Brain microvascular endothelial cell (primary cell): ENCODE data around the gene LAMTOR5.

ENCODE experiments used
- DNase-seq: peaks from one replicate; pipeline ENCODE4 v3.0.0-alpha.2; 2020
- H3K27ac ChIP-seq: fragments of 250-450 bp; sonication (Bioruptor Pico); 2 replicates; pipeline ENCODE4 v1.5.1; 2020; ENCODE audit warnings: mild to moderate bottlenecking, moderate library complexity
- H3K27me3 ChIP-seq: fragments of 250-450 bp; sonication (Bioruptor Pico); replicated peaks from 2 replicates; pipeline ENCODE4 v1.5.1; 2020; ENCODE audit warnings: mild to moderate bottlenecking
- H3K36me3 ChIP-seq: fragments of 250-450 bp; sonication (Bioruptor Pico); replicated peaks from 2 replicates; pipeline ENCODE4 v1.5.1; 2020; ENCODE audit warnings: mild to moderate bottlenecking
- H3K4me3 ChIP-seq: 2 replicates; pipeline ENCODE4 v1.5.1; 2011; ENCODE audit warnings: low read depth, mild to moderate bottlenecking, control low read depth, low read length, moderate library complexity
- CTCF ChIP-seq: IDR thresholded peaks from 2 replicates; pipeline ENCODE4 v1.5.1; 2011; ENCODE audit warnings: low read depth, mild to moderate bottlenecking, moderate library complexity, low read length, control low read depth, inconsistent platforms; ENCODE audit errors: missing control alignments
- in situ Hi-C: cut with HindIII; loops from 2 replicates; pipeline ENCODE4 v1.10.0; 2017; ENCODE audit warnings: low sequenced_read_pairs, low pct_ligation_motif_present

LAMTOR5 gene

DNA sequence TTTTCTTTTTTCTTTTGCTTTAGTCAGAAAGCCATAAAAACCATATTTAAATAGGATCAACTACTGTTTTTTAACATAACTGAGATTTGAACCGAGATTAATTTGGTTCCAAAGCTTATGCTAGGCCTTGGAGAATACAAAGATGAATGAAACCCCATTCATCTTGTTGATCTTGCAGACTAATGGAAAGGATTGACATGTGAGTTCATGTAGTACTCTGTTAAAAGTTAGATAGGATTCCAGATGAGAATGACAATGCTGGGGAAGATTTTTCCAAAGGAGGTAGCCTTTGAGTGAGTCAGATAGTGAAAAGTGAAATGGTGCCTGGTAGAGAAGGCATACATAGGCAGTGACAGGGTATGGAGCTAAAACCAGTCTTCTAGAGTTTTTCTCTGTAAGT, 45.6 kb downstream of the LAMTOR5 start:
- no peak for DNase-seq
- Histone ChIP-seq H3K36me3 (peaks cover 8% of the 10 kb centered on the region), H3K4me3 (no peak overlapping the region), H3K27me3 (no peaks in the 10 kb centered on the region), H3K27ac (no peak overlapping the region)
- in situ Hi-C loops = no loop called here
- TF ChIP-seq CTCF = no peak

DNA sequence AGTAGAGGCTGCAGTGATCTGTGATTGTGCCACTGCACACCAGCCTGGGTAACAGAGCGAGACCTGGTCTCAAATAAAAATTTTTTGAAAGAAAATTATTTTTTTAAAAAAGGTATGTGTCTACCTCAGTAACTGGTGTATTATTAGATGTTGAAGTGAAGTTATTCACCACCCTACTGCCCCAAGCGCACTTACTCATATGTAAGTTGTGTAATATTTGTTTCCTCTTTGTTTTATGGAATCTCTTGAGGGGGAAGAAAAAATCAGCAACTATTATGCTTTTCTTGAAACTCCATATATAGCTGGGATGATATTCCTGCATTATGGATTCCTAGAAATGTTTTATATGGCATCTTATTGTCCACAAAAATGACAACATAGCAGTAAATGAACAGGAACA, 47.1 kb downstream of the LAMTOR5 start:
- DNase-seq = no peak
- in situ Hi-C loops = no loop called here
- Histone ChIP-seq H3K27me3 (no peaks in the 10 kb centered on the region), H3K27ac (no peak overlapping the region), H3K36me3 (peaks cover 5% of the 10 kb centered on the region), H3K4me3 (no peak overlapping the region)
- TF ChIP-seq CTCF = no peak

- DNase-seq = no peak
- Histone ChIP-seq H3K4me3 (no peak overlapping the region), H3K36me3 (no peaks in the 10 kb centered on the region), H3K27me3 (no peaks in the 10 kb centered on the region), H3K27ac (no peak overlapping the region)
- no peak for TF ChIP-seq CTCF
- in situ Hi-C loops = no loop called here
Measured at GRCh38 chr1:110356379-110356778, 51.1 kb downstream of the LAMTOR5 start.

DNA sequence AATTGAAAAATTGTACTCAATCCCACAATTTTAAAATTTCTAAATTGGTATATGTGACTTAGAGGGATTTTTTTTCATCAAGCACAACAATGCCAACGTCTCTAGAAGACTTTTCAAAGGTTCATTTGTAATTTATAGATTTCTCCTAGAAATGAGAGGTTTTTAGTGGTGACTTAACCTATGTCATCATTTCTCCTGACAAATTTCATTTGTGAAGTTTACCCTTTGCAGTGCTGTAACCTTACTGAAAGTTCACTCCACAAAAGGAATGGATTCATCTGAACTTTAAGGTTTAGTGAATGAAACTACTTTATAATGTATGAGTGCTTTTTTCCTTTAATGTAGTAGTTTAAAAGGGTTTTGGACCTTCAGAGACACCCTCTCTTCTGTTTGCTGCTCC, 52.2 kb downstream of the LAMTOR5 start:
- Histone ChIP-seq H3K4me3 (no peak overlapping the region), H3K27ac (no peak overlapping the region), H3K36me3 (no peaks in the 10 kb centered on the region), H3K27me3 (no peaks in the 10 kb centered on the region)
- TF ChIP-seq CTCF = no peak
- in situ Hi-C loops = no loop called here
- no peak for DNase-seq
